ENCODE measurements around the gene CMC2. TPM values are rescaled to one million over a fixed set of nuclear protein-coding genes. Genes with fewer than 3 reads are reported as not detected.

CMC2 gene
- total and polyA plus RNA-seq, 10 of the 15 experiments (the other 5 are each of a cell fraction or from before 2014, with no cell fraction given), result 62.8 to 251 (median 157) TPM

DNA sequence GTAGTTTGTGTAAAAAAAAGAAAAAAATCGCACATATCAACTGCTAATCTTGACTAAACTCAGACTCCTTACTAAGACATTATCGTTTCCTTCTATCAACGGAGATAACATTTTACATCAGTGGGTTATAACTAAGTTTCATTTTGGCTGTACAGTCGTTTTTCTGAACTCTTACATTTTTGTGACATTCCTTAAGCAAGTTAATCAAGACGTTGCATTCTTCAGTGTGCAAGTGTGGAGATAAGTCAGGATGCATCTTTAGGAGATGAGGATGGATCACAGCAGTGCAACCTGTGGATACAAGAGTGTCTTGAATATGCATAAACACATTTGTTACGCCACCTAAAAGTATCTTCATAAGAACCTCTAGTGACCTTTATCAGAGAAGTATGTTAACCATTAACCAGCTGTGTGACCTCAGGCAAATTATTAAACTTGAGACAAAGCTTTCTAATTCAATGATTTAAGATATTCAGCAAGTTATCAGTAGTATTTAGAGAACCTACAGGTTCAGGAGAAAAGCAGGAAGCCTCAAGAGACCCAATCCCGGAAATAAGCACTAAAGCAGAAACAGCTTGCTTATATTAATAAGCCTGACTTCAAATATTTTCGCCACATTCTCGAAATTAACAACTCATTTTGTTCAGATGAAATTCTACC lies 9.4 kb downstream of the CMC2 start (continued):
- TF ChIP-seq, protein P1, sequence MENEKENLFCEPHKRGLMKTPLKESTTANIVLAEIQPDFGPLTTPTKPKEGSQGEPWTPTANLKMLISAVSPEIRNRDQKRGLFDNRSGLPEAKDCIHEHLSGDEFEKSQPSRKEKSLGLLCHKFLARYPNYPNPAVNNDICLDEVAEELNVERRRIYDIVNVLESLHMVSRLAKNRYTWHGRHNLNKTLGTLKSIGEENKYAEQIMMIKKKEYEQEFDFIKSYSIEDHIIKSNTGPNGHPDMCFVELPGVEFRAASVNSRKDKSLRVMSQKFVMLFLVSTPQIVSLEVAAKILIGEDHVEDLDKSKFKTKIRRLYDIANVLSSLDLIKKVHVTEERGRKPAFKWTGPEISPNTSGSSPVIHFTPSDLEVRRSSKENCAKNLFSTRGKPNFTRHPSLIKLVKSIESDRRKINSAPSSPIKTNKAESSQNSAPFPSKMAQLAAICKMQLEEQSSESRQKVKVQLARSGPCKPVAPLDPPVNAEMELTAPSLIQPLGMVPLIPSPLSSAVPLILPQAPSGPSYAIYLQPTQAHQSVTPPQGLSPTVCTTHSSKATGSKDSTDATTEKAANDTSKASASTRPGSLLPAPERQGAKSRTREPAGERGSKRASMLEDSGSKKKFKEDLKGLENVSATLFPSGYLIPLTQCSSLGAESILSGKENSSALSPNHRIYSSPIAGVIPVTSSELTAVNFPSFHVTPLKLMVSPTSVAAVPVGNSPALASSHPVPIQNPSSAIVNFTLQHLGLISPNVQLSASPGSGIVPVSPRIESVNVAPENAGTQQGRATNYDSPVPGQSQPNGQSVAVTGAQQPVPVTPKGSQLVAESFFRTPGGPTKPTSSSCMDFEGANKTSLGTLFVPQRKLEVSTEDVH (IDR thresholded peaks at IDR 0.05; ENCODE audit: low read depth, partially characterized antibody), result peak; percentile 24
- TF ChIP-seq POU2F2 (IDR thresholded peaks at IDR 0.05; ENCODE audit: borderline replicate concordance, low read depth, low read length), result peak; percentile 53; the same call in 1 of the 3 replicates
- peak; percentile 59 for TF ChIP-seq NFIC (IDR thresholded peaks at IDR 0.05; ENCODE audit: low read depth, low read length)
- peak; percentile 10; the same call in 1 of the 2 replicates for TF ChIP-seq JUNB (IDR thresholded peaks at IDR 0.05)
- TF ChIP-seq IKZF2 (IDR thresholded peaks at IDR 0.05), result peak; percentile 18 to 28; a peak in 2 of 4 replicates
- peak; percentile 86; the same call in 1 of the 2 replicates for TF ChIP-seq STAT1 (conservative IDR thresholded peaks at IDR 0.05)
- peak in 1 of 2 experiments; percentile 33; a peak in 1 of 4 replicates for TF ChIP-seq EP300 (IDR thresholded peaks at IDR 0.05; ENCODE audit: borderline replicate concordance in 1 of 2, control insufficient read depth in 1 of 2, low read depth in 2 of 2, low read length in 2 of 2)
- peak; percentile 76 for TF ChIP-seq DPF2 (IDR thresholded peaks at IDR 0.05)
- TF ChIP-seq IKZF1 (conservative IDR thresholded peaks at IDR 0.05), result peak; percentile 32; the same call in 1 of the 2 replicates
- 0 out of 2 replicates have a peak, but pooled peaks have one; percentile 35 for TF ChIP-seq NR2C1 (IDR thresholded peaks at IDR 0.05)
- TF ChIP-seq, protein P2, sequence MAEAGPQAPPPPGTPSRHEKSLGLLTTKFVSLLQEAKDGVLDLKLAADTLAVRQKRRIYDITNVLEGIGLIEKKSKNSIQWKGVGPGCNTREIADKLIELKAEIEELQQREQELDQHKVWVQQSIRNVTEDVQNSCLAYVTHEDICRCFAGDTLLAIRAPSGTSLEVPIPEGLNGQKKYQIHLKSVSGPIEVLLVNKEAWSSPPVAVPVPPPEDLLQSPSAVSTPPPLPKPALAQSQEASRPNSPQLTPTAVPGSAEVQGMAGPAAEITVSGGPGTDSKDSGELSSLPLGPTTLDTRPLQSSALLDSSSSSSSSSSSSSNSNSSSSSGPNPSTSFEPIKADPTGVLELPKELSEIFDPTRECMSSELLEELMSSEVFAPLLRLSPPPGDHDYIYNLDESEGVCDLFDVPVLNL (IDR thresholded peaks at IDR 0.05; ENCODE audit: low read depth, low read length), result no peak
- TF ChIP-seq, protein P3, sequence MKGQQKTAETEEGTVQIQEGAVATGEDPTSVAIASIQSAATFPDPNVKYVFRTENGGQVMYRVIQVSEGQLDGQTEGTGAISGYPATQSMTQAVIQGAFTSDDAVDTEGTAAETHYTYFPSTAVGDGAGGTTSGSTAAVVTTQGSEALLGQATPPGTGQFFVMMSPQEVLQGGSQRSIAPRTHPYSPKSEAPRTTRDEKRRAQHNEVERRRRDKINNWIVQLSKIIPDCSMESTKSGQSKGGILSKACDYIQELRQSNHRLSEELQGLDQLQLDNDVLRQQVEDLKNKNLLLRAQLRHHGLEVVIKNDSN (IDR thresholded peaks at IDR 0.05; ENCODE audit: borderline replicate concordance, extremely low read length, insufficient read depth, low read depth, low read length), result no peak
- TF ChIP-seq ZNF24 (IDR thresholded peaks at IDR 0.05), result 0 out of 2 replicates have a peak, but pooled peaks have one; percentile 17

All from GM12878 (cell line).